GM18526 (cell line): ENCODE results near the gene FOXP1.

Source experiments
- POLR2A ChIP-seq: IDR thresholded peaks from 3 replicates; pipeline ENCODE4 v1.6.1; 2011; ENCODE audit not compliant: insufficient read length; ENCODE audit errors: extremely low read depth

Gene FOXP1

DNA sequence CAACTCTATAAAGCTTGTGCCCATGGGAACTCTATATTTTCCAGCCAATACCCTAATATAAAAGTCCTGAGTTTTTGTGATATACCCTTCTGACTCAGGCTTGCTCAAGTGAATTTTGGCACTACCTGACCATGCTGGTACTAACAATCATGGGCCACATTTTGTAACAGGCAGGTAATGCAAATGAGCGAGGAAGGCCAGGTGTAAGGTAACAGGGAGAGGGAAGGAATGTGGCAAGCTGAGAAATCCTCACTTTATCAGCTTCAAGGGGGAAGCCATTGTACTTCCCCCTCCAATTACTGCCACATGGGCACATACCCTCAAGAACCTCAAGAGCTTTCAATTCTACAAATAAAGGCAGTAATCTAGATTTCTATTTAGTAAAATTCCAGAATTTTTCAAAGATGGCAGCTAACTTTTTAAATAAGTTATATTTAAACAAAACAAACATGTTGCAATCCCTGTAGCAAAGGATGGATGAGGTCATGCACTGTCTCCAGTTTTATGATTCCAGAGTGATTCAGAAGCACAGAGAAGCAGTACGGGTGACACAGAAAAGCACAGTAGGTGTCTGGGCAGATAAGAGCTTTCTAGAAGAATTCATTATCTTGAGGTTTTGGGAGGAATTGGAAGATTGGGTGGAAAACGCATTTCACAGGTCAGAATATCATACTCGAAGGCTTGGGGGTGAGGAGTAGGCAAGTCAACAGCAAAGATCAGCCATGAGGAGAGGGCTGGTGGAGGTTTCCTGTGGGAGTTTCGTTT is 87.6 kb downstream of the FOXP1 start:
- no peak for TF ChIP-seq POLR2A

- no peak for TF ChIP-seq POLR2A
These were observed 89.3 kb downstream of the FOXP1 start for GRCh38 chr3:71494212-71494611.

DNA sequence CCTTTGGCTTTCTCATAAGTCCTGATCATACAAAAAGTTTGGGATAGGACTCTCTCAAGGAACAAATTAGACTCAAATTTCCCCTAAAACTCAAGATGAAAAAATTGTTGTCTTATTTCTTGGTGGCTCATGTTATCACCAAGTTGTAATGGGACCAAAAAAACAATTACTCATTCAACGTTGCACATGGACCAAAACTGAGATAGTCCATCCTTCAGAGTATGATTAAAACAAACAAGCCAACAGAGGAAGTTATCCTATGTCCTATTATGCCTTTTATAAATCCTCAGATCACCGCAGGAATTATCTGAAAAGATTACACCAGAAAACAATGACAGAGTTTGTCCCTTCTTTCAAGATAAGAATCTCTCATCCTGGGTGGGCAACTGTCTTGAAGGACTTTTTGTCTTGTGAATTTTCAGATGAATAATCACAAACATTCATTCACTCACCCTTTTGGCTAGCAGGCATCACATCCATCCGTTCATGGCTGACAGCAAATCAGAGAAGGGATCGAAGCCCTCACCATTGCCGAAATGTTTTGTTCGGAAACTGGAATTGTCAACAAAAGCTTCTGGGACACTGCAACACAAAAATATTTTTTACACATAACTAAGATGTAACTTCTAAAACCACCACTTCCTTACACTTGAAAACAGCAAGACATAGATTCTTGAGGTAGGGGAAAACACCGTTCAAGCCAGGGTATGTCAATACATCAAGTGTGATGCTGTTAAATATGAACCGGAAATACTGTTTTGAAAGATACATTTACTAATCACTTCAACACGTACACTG is 90.4 kb downstream of the FOXP1 start:
- TF ChIP-seq POLR2A, result no peak

- no peak for TF ChIP-seq POLR2A
These were observed 91.0 kb downstream of the FOXP1 start for GRCh38 chr3:71492566-71492965.

DNA sequence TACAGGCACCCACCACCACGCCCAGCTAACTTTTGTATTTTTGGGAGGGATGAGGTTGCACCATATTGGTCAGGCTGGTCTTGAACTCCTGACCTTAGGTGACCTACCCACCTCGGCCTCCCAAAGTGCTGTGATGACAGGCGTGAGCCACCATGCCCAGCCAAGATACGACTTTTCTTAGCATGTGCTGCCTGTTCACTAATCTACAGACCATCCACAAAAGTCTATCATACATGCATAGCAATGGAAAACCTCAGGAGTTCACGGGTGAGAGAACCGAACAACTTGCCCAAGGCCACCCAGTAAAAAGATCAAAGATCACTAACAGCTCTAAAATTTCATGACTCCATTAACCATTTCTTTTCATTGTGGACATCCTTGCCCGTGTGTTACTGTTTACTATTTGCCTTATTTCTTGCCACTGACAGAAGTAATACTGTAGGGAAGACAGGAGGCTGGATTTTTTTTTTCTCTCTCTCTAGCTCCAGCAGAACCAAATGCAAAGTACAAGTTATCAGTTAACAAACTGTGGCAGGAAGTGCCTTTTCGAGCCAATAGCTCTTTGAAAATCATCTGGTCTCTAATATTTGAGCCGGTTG is 92.3 kb downstream of the FOXP1 start:
- no peak for TF ChIP-seq POLR2A

GRCh38 chr3:71490692-71491091 is 92.8 kb downstream of the FOXP1 start:
- no peak for TF ChIP-seq POLR2A

- TF ChIP-seq POLR2A, result no peak
These were observed 94.2 kb downstream of the FOXP1 start for GRCh38 chr3:71489315-71489761.

DNA sequence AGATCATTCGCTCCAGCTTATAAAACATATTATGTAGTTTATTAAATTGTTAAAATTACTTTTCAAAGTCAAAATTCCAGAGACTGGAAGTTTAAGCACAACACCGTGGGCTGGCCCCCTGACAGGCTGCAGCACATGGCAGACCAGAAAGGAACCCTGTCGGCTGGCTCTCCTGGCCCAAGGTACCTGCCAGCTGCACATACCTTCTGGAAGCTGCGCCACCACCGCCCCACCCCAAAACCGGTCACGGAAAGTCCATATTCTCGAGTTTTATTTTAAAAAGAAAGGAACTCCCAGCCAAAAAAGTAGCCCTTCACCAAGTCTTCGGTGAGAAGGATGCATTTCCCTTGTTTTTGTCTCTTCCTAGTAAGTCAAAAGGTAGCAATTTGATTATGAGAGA is 94.6 kb downstream of the FOXP1 start:
- TF ChIP-seq POLR2A, result no peak

DNA sequence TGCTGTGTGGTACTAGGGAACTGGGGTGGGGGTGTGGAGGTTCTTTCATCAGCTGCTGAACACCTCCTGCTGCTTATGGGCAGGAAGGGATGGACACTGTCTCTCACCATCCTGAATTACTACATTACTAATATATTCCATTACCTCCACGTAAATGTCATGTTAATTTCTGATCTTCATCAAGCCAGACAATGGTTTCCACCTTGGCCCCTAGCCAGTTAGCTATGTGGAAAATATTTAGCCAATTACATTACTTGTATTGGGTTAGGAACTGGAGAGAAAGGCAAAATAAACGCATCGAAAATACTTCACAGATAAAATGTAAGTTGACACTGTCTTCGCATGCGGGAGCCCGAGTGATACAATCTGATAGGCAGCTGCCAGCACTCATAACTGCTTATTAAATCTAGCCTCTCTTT is 95.1 kb downstream of the FOXP1 start:
- TF ChIP-seq POLR2A, result no peak

DNA sequence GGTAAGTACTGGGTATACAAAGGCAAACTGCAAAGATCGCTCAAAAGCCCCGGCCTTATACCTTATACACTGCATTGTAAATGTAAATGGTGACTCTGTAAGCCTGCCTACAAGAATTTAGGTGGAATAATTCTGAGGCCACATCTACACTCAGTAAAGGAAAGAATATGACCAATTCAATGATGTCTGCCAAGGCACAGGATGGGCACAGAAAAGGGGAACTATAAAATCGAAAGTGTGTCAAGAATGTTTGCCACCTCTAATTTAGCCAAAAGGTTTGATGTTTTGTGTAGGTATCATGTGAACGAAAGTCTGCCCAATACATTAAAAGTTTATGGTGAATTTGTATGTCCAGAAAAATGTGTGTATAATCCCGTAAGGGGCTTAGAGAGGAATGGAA is 96.1 kb downstream of the FOXP1 start:
- no peak for TF ChIP-seq POLR2A

- no peak for TF ChIP-seq POLR2A
These were observed 96.7 kb downstream of the FOXP1 start for GRCh38 chr3:71486831-71487230.

GRCh38 chr3:71485896-71486295 is 97.6 kb downstream of the FOXP1 start:
- TF ChIP-seq POLR2A, result no peak

DNA sequence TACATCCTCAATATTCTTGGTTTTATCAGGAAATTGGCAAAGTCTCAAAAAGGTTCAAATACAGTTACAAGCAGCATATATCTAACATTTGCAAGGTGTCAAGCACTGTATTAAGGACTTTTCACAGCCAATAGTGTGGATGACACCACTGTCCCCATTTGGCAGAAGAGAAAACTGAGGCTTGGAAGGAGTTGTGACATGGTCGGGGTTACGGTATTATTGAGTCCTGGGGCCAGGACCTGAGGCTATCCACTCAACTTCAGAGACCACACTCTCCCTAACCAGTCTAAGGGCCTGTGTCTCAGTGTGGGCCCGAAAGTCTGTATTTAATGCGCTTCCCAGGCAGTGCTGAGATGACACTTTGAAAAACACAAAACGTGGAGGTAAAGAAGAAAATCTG is 99.1 kb downstream of the FOXP1 start:
- TF ChIP-seq POLR2A, result no peak

- TF ChIP-seq POLR2A, result no peak
These were observed 99.5 kb downstream of the FOXP1 start for GRCh38 chr3:71484047-71484446.

DNA sequence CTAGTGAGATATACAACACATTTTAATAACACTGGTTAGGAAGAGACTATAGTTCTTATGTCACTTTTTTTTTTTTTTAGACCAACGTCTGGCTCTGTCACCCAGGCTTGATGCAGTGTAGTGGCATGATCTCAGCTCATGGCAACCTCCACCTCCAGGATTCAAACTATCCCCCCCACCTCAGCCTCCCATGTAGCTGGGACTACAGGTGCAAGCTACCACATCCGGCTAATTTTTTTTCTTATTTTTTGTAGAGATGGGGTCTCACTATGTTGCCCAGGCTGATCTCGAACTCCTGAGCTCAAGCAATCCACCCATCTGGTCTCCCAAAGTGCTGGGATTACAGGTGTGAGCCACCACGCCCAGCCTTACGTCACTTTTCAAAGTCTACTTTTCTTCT is 100.8 kb downstream of the FOXP1 start:
- no peak for TF ChIP-seq POLR2A

DNA sequence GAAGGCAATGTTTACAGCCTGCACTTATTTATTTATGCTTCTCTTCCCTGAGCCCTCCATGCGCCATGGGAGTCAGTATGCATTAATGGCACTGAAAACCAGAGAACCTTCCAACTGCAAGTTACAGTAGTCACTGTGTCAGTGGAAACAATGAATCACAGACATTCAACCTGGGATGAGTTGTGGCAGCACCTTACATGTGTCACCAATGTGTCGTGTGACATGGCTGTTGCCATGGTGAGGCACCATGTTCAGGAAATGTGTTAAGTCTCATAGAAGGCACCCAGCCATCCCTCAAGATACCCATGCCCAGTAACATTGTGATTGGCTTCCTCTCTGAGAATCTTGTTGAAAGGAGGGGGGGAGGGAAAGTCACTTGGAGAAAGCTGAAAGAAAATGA is 105.0 kb downstream of the FOXP1 start:
- TF ChIP-seq POLR2A, result no peak

DNA sequence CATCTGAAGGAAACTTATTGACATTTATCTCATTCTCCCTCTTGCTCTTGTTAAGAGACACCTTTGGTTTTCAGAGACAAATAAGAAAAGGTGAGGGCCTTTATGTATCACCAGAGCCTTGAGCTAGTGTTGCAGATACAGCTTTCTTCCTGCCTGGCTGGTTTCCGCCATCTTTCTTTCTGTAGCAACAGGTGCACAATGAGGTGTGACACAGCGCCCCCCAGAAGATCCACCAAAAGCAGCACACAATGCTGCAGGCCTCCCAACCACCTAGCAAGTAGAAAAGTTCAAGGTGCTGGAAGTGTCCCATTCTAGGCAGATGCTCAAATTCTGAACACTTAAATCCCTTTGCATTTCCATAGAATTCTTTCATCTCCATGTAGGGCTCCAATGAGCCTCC is 106.6 kb downstream of the FOXP1 start:
- no peak for TF ChIP-seq POLR2A

DNA sequence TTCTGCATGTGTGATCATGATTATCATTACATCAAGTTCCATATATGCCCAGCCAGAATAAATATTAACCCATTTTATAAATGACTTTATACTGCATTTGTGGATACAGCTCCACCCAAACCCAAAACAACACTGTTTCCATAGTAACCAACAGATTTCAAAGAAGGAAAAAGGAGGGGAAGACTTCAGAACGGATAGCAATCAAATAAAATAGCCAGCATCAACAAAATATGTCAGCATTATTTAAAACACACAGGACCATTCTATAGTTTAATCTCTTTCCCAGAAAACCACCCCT is 114.4 kb downstream of the FOXP1 start:
- TF ChIP-seq POLR2A, result no peak
